ENCODE measurements around the gene CCDC88C. TPM values are rescaled to one million over a fixed set of nuclear protein-coding genes. Genes with fewer than 3 reads are reported as not detected.
A peak's percentile ranks its signal among the peaks of the same experiment; 100 is the strongest.

CCDC88C gene
- total RNA-seq, 1 experiment from 2014 or later = 57.9 TPM

GRCh38 chr14:91406451-91406850 lies 11.2 kb downstream of the CCDC88C start:
- H3K27me3 ChIP-seq (ENCODE audit: low read length) = no peaks in the 10 kb centered on the region
- no peak overlapping the region for H3K4me2 ChIP-seq (ENCODE audit: low read depth, low read length, poor library complexity, severe bottlenecking)
- peaks cover 16% of the 10 kb centered on the region for H3K4me1 ChIP-seq (ENCODE audit: low read length)
- no peaks in the 10 kb centered on the region for H3K9me3 ChIP-seq (ENCODE audit: low read length)
- no peak overlapping the region for H3K27ac ChIP-seq (ENCODE audit: low read length)
- no peaks in the 10 kb centered on the region for H3K9me2 ChIP-seq (replicated peaks; ENCODE audit: insufficient read depth, low read length)
- no peak overlapping the region for H3K9ac ChIP-seq (ENCODE audit: low read length)
- H3K36me3 ChIP-seq (ENCODE audit: insufficient read depth, low read length) = peaks cover 31% of the 10 kb centered on the region
- DNase-seq = no peak
- H3K79me2 ChIP-seq (ENCODE audit: low read length) = peaks cover 87% of the 10 kb centered on the region
- H2AFZ ChIP-seq (ENCODE audit: low read length) = no peak overlapping the region
- H3K4me3 ChIP-seq (ENCODE audit: low read length) = no peak overlapping the region
- peaks cover 85% of the 10 kb centered on the region for H4K20me1 ChIP-seq (ENCODE audit: insufficient read depth, low read depth, low read length)

DNA sequence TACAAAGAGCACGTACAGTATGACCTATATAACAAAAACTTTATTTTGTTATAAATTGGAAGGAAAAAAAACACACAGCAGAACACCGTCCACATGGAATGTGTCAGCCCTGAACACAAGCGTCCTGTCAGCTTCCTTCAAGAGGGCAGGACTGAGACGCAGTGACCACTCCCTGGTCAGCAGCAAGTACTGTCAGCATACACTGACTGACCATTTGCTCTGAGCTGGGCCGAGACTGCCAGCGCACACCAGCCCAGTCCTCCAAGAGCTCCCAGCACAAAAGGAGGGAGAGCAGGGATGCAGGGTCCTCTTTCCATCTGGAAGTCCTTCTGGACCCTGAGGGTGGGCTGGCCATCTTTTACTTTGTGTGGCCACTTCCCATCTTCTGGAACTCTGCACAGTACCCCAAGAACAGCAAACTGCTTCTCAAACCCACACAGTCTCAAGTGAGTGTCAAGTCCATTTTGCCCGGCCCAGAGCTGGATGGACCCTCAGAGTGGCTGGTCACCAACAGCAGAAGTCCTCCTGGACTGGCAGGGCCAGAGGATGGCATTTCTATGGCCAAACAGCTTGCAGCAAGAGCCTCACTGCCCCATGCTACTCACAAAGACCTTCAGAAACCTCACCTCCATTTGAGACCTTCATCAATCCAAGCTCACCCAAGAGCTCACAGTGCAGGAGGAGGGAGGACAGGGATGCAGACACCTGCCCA lies 11.7 kb downstream of the CCDC88C start:
- H3K36me3 ChIP-seq (ENCODE audit: insufficient read depth, low read length) = peaks cover 31% of the 10 kb centered on the region
- no peak overlapping the region for H3K27ac ChIP-seq (ENCODE audit: low read length)

GRCh38 chr14:91405241-91405721 lies 12.3 kb downstream of the CCDC88C start:
- H3K9me3 ChIP-seq (ENCODE audit: low read length) = no peaks in the 10 kb centered on the region
- no peaks in the 10 kb centered on the region for H3K9me2 ChIP-seq (replicated peaks; ENCODE audit: insufficient read depth, low read length)
- no peak for DNase-seq
- H2AFZ ChIP-seq (ENCODE audit: low read length) = no peak overlapping the region
- no peak overlapping the region for H3K9ac ChIP-seq (ENCODE audit: low read length)
- peaks cover 80% of the 10 kb centered on the region for H4K20me1 ChIP-seq (ENCODE audit: insufficient read depth, low read depth, low read length)
- no peak overlapping the region for H3K4me3 ChIP-seq (ENCODE audit: low read length)
- no peak overlapping the region for H3K4me2 ChIP-seq (ENCODE audit: low read depth, low read length, poor library complexity, severe bottlenecking)
- no peak overlapping the region for H3K27ac ChIP-seq (ENCODE audit: low read length)
- H3K36me3 ChIP-seq (ENCODE audit: insufficient read depth, low read length) = peaks cover 31% of the 10 kb centered on the region
- H3K4me1 ChIP-seq (ENCODE audit: low read length) = peaks cover 11% of the 10 kb centered on the region
- no peaks in the 10 kb centered on the region for H3K27me3 ChIP-seq (ENCODE audit: low read length)
- peaks cover 82% of the 10 kb centered on the region for H3K79me2 ChIP-seq (ENCODE audit: low read length)

More for the DNA sequence above, 11.7 kb downstream of the CCDC88C start:
- no peak overlapping the region for H3K4me2 ChIP-seq (ENCODE audit: low read depth, low read length, poor library complexity, severe bottlenecking)
- no peak overlapping the region for H3K4me3 ChIP-seq (ENCODE audit: low read length)
- no peak overlapping the region for H3K9ac ChIP-seq (ENCODE audit: low read length)
- no peaks in the 10 kb centered on the region for H3K27me3 ChIP-seq (ENCODE audit: low read length)
- peaks cover 83% of the 10 kb centered on the region for H4K20me1 ChIP-seq (ENCODE audit: insufficient read depth, low read depth, low read length)
- DNase-seq = no peak
- peaks cover 82% of the 10 kb centered on the region for H3K79me2 ChIP-seq (ENCODE audit: low read length)
- H3K9me2 ChIP-seq (replicated peaks; ENCODE audit: insufficient read depth, low read length) = no peaks in the 10 kb centered on the region
- no peaks in the 10 kb centered on the region for H3K9me3 ChIP-seq (ENCODE audit: low read length)
- H2AFZ ChIP-seq (ENCODE audit: low read length) = no peak overlapping the region
- H3K4me1 ChIP-seq (ENCODE audit: low read length) = peaks cover 11% of the 10 kb centered on the region

GRCh38 chr14:91402771-91403600 lies 14.6 kb downstream of the CCDC88C start:
- Histone ChIP-seq H3K36me3 (ENCODE audit: insufficient read depth, low read length) (peaks cover 15% of the 10 kb centered on the region), H2AFZ (ENCODE audit: low read length) (no peak overlapping the region), H3K4me1 (ENCODE audit: low read length) (peaks cover 29% of the 10 kb centered on the region), H3K4me3 (ENCODE audit: low read length) (no peak overlapping the region), H3K9me2 (replicated peaks; ENCODE audit: insufficient read depth, low read length) (no peaks in the 10 kb centered on the region), H3K4me2 (ENCODE audit: low read depth, low read length, poor library complexity, severe bottlenecking) (no peak overlapping the region), H3K9ac (ENCODE audit: low read length) (no peak overlapping the region), H3K79me2 (ENCODE audit: low read length) (peaks cover 83% of the 10 kb centered on the region), H4K20me1 (ENCODE audit: insufficient read depth, low read depth, low read length) (peaks cover 80% of the 10 kb centered on the region), H3K27me3 (ENCODE audit: low read length) (no peaks in the 10 kb centered on the region), H3K27ac (ENCODE audit: low read length) (no peak overlapping the region), H3K9me3 (ENCODE audit: low read length) (no peaks in the 10 kb centered on the region)
- no peak for DNase-seq

GRCh38 chr14:91402348-91402747 lies 15.3 kb downstream of the CCDC88C start:
- Histone ChIP-seq H3K27me3 (ENCODE audit: low read length) (no peaks in the 10 kb centered on the region), H2AFZ (ENCODE audit: low read length) (no peak overlapping the region), H4K20me1 (ENCODE audit: insufficient read depth, low read depth, low read length) (peaks cover 80% of the 10 kb centered on the region), H3K9me2 (replicated peaks; ENCODE audit: insufficient read depth, low read length) (no peaks in the 10 kb centered on the region), H3K79me2 (ENCODE audit: low read length) (peaks cover 86% of the 10 kb centered on the region), H3K27ac (ENCODE audit: low read length) (no peak overlapping the region), H3K9ac (ENCODE audit: low read length) (no peak overlapping the region), H3K36me3 (ENCODE audit: insufficient read depth, low read length) (peaks cover 12% of the 10 kb centered on the region), H3K4me1 (ENCODE audit: low read length) (peaks cover 36% of the 10 kb centered on the region), H3K9me3 (ENCODE audit: low read length) (no peaks in the 10 kb centered on the region), H3K4me3 (ENCODE audit: low read length) (no peak overlapping the region), H3K4me2 (ENCODE audit: low read depth, low read length, poor library complexity, severe bottlenecking) (no peak overlapping the region)
- no peak for DNase-seq

- Histone ChIP-seq H3K27ac (ENCODE audit: low read length) (no peak overlapping the region), H3K9me3 (ENCODE audit: low read length) (no peaks in the 10 kb centered on the region), H3K79me2 (ENCODE audit: low read length) (peaks cover 86% of the 10 kb centered on the region)
Observed at GRCh38 chr14:91401751-91402150, 15.9 kb downstream of the CCDC88C start.

DNA sequence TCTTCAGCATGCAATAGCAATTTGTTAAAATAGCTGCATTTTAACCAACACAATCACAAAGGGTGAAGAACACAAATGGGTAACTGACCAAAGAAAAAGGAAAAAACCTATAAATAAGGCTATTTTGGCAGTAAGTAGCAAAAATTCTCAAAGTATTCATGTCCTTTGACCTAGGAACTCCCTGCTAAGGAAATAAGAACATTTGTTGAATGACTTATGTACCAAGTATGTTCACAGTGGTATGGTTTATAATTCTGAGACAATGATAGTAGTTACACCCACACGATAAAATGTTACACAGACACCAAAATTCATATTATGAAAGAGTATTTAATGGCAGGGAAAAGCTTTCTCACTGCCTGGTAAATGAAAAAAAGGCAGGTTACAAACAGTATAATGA lies 16.9 kb downstream of the CCDC88C start:
- Histone ChIP-seq H3K9ac (ENCODE audit: low read length) (peak overlapping the region; percentile 52), H3K79me2 (ENCODE audit: low read length) (peaks cover 86% of the 10 kb centered on the region), H3K9me2 (replicated peaks; ENCODE audit: insufficient read depth, low read length) (no peaks in the 10 kb centered on the region), H4K20me1 (ENCODE audit: insufficient read depth, low read depth, low read length) (peaks cover 80% of the 10 kb centered on the region), H3K27me3 (ENCODE audit: low read length) (no peaks in the 10 kb centered on the region), H3K4me2 (ENCODE audit: low read depth, low read length, poor library complexity, severe bottlenecking) (peak overlapping the region; percentile 64), H3K4me1 (ENCODE audit: low read length) (peaks cover 39% of the 10 kb centered on the region), H3K4me3 (ENCODE audit: low read length) (peak overlapping the region; percentile 60), H3K27ac (ENCODE audit: low read length) (0 out of 2 replicates have a peak overlapping the region, but pooled peaks have one; percentile 3), H3K36me3 (ENCODE audit: insufficient read depth, low read length) (no peaks in the 10 kb centered on the region; the same call in 1 of the 2 replicates), H2AFZ (ENCODE audit: low read length) (no peak overlapping the region), H3K9me3 (ENCODE audit: low read length) (no peaks in the 10 kb centered on the region)
- DNase-seq = no peak

More at GRCh38 chr14:91401751-91402150, 15.9 kb downstream of the CCDC88C start:
- no peaks in the 10 kb centered on the region for H3K27me3 ChIP-seq (ENCODE audit: low read length)
- H3K9me2 ChIP-seq (replicated peaks; ENCODE audit: insufficient read depth, low read length) = no peaks in the 10 kb centered on the region
- H3K4me1 ChIP-seq (ENCODE audit: low read length) = peaks cover 39% of the 10 kb centered on the region
- H3K4me2 ChIP-seq (ENCODE audit: low read depth, low read length, poor library complexity, severe bottlenecking) = no peak overlapping the region
- no peak for DNase-seq
- peaks cover 8% of the 10 kb centered on the region; the same call in 1 of the 2 replicates for H3K36me3 ChIP-seq (ENCODE audit: insufficient read depth, low read length)
- no peak overlapping the region for H3K4me3 ChIP-seq (ENCODE audit: low read length)
- H2AFZ ChIP-seq (ENCODE audit: low read length) = no peak overlapping the region
- peaks cover 80% of the 10 kb centered on the region for H4K20me1 ChIP-seq (ENCODE audit: insufficient read depth, low read depth, low read length)
- no peak overlapping the region for H3K9ac ChIP-seq (ENCODE audit: low read length)

Data from Karpas-422 (cell line).